Activated effector memory CD4-positive, alpha-beta T cell treated with Interleukin-2 at 50 U/mL for 16 hours (primary cell): ENCODE data around the gene CALML5.

Source experiments
- DNase-seq: peaks from one replicate; pipeline ENCODE4 v3.0.0-alpha.2; 2020

Gene CALML5

DNA sequence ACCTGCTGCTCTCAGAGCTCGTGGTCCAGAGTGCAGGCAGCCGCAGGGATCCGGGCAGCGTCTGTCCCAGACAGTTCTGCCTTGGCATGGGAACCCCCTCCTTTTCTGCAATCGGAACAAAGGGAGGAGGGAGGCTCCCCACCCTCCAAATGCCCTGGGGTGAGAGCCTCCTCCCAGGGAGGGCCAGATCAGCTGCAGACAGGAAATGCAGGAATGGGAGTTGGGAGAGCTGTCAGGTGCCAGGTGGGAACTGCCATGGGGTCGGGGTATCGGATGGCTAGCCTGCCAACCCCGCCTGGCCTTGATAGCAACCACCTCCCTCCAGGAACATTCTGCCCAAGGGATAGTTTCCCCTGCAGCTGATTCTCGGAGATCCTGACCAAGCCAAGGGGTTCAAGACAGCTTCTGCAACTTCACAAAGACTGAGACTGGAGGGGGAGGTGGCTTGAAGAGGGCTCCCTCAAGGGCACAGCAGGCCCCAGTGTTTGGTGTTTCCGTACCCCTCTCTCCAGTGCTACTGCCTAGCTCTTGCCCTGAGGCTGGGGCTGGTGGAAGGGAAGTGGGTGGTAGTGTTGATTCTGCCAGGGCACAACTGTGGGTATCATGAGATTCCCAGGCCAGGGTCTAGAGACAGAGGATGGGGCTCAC, at the start of gene CALML5:
Gene CALML5 (minus strand): TSS at position 78 of the 648 bp plus-strand sequence. CDS start 132 bp downstream, outside the sequence.
- DNase-seq: no peak

GRCh38 chr10:5547931-5548660, 48.7 kb upstream of the CALML5 start:
- no peak for DNase-seq

GRCh38 chr10:5547681-5547930, 48.2 kb upstream of the CALML5 start:
- no peak for DNase-seq

GRCh38 chr10:5546891-5547680, 47.7 kb upstream of the CALML5 start:
- DNase-seq: no peak

- DNase-seq: no peak
Measured at GRCh38 chr10:5545778-5546710, 46.7 kb upstream of the CALML5 start.

- no peak for DNase-seq
Measured at GRCh38 chr10:5545426-5545777, 46.0 kb upstream of the CALML5 start.

- no peak for DNase-seq
Measured at GRCh38 chr10:5545011-5545410, 45.6 kb upstream of the CALML5 start.

GRCh38 chr10:5544216-5544805, 44.9 kb upstream of the CALML5 start:
- DNase-seq: no peak

GRCh38 chr10:5543623-5544022, 44.3 kb upstream of the CALML5 start:
- no peak for DNase-seq

DNA sequence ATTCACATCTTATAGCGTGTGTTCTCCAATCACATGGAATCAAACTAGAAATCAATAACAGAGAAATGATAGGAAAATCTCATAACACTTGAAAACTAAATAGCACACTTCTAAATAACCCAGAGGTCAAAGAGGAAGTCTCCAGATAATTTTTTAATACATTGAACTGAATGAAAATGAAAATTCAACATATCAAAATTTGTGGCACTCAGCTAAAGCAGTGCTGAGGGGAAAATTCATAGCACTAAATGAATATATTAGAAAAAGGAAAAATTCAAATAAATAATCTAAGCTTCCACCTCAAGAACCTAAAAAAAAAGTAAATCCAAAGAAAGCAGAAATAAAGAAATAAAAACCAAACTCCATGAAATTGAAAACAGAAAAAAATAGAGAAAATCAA, 42.7 kb upstream of the CALML5 start:
- no peak for DNase-seq

DNA sequence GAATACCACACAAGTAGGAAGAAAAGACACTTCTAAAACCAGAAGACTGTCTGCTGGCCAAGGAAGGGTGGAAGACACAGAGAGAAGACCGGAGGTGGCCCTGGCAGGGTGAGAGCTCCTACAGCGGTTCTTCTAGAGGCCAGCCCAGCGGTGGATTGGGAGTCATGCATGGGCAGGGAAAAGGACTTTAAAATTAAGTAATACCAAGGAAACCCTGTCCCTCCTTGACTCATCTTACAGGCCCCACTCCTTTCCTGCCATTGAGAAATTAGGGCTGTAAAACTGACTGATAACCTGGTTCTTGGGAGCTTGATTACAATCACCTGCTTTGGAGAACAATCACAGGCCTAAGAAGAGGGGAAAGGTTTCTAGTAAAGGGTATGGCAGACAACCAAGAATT, 41.5 kb upstream of the CALML5 start:
- no peak for DNase-seq

- no peak for DNase-seq
Measured at GRCh38 chr10:5540080-5540479, 40.7 kb upstream of the CALML5 start.

DNA sequence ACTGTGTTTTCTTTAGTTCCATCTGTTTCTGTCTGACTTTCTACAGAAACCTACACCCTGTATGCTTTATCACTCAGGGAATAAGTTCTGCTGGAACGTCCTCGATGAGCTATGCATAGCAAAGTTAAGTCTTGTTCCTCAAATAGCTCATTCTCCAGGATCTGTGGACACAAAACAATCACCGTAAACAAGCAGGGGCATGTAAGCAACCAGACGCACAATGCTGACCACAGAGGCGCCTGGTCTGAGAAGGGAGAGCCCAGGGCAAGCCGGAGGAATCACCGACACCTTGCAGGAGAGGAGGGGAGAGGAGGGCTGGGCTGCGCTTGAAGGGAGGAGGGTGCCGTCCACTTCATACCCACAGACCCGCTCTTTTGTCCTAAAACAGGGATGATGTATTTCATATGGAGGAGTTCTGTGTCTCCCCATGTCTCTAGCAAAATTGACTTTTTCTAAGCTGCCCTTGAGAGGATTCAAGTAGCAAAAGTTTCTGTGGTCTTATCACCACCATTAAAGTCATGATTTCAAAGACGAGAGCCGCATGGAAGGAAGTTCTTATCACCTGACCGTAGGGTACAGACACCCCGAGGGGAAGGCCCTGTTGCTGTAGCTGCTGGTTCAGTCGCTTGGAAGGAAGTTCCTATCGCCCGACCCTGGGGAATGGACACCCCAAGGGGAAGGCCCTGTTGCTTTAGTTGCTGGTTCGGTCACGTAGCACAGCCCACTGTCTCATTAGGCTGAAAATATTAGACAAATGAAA, 39.7 kb upstream of the CALML5 start:
- DNase-seq: no peak

GRCh38 chr10:5538446-5538845, 39.1 kb upstream of the CALML5 start:
- no peak for DNase-seq

DNA sequence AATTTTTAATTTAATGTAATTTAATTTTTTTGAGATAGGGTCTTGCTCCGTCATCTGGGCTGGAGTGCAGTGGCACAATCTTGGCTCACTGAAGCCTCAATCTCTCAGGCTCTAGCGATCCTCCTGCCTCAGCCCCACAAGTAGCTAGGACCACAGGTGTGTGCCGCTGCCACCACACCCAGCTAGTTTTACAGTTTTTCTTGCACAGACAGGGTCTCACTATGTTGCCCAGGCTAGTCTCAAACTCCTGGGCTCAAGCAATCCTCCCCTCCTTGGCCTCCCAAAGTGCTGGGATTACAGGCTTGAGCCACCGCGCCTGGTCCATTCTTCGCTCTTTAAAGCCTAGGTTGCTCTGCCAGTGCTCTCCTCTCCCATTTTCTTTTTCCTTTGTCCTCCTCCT, 38.3 kb upstream of the CALML5 start:
- DNase-seq: no peak

DNA sequence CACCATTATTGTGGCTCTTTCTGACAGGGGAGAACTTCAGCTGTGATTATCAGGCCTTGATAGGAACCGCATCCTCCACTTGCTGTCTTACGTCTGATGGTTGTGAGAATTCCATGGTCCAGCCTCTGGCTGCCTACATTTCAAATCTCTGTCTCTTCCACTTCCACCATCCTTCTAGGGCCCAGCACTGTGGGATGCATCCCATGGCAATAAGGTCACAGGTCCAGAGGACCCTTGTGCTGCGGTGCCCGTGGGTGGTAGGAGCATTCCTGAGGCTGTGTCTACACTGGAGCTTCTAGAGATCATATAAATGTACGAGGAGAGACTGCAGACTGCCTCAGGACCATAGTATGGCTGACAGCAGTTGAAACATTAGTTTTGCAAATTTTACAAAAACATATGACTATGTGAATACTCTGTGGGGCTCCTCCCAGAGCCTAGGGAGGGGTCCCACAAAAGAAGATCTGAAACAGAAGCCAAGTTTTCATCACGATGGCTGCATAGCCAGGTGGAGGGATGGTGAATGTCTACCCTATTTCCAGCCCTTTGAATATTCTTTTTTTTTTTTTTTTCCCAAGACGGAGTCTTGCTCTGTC, 37.2 kb upstream of the CALML5 start:
- DNase-seq: no peak

DNA sequence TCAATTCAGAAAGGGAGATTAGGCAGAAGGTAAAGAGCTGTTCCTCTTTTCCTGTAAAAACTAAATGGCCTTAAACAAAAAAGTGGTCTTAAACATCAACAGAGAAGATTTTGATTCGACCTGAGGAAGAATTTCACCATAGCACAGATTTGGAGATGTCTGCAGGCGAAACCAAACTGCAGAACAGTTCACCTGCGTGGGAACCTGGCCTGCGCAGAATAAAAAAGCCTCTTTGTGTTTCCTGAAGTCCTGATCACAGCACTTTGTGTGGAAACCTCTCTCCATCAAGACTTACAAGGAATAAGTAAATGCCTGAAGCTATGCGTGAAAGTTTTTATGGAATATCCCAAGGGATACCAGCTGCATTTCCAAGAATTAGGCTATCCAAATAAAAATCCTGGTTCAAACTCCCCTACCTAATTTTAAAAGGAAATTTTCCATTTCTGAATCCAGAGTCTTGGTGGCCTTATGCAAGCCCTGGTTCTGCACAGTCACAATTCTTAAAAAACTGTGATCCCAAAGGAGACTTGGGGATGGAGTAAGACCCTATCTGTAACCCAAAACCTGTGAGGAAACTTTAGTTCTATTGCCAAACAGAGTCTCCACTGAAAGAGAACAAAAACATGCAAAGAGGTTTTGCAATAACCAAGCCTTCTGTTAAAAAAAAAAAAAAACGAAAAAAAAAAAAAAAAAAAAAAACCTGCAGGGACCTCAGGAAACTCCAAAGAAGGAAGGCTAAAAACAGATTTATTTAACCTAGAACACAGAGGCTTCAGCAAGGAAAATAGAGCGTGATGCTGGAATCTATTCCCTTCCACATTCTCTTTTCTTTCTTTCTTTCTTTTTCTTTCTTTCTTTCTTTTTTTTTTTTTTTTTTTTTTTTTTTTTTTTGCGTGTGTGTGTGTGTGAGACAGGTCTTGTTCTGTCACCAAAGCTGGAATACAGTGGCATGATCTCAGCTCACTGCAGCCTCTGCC, 35.8 kb upstream of the CALML5 start:
- no peak for DNase-seq

DNA sequence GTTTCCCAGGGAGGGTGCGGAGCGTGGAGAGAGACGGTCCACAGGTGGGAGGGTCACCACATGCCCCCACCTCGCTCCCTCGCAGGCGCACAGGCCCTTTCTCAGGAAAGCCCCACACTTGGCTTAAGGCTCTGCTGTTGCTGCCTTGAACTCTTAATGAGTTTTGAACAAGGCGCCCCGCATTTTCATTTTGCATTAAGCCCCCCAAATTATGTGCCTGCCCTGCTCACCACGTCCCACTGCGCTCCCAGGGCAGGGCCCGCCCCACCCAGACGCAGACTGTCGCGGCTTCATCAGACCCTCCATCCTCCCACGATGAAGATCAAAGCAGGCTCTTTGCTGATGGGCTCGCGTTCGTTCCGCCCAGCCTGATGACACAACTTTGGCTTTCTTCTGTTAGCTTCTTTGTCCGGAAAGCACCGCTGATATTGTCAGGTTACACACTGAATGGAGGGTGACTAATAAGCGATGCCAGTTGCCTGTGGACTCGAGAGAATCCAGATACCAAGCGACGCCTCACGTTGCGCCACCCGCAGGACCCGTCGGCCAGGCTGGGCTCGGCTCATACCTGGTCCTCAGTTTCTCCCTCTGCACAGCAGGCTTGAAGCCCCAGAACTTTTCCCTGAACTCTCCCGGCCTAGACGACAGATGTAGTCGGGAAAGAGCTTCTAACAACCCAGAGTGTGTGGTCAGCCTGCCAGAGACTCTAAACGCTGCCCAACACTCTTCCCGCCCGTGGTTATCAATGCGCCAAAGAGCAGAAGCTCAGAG, 34.9 kb upstream of the CALML5 start:
- no peak for DNase-seq

- no peak for DNase-seq
Measured at GRCh38 chr10:5533098-5533731, 33.8 kb upstream of the CALML5 start.
